K562 (cell line): Measurements from ENCODE around the gene EMD. TPM values are rescaled to one million over a fixed set of nuclear protein-coding genes. Genes with fewer than 3 reads are reported as not detected.
A peak's percentile ranks its signal among the peaks of the same experiment; 100 is the strongest.

Experiments used
- ATAC-seq: fragments of 200-7000 bp; cut with Tn5 transposase; 3 replicates; pipeline ENCODE4 v1.9.1; 2020; ENCODE audit warnings: moderate library complexity
- BruUV-seq: library from RNA; stranded (reverse); fragments of 400-500 nt; replicated peaks from 2 replicates; lab custom pipeline; 2021; lab: Mats Ljungman, UMichigan
- CTCF ChIA-PET: fragments of 300-600 bp; formaldehyde crosslinking; extraction: SDS; loops from one replicate; lab custom pipeline; 2021; ENCODE audit warnings: low intra/inter-chr PET ratio; lab: Yijun Ruan, JAX
- POLR2A ChIA-PET: fragments of 300-600, 350-650 bp; sonication (Branson Sonifier 250); formaldehyde crosslinking; extraction: SDS; loops from one replicate; lab custom pipeline; 2021; ENCODE audit warnings: antibody characterized with exemption, inconsistent platforms; lab: Yijun Ruan, JAX
- DNase-seq, 4 experiments: peaks; one replicate each; pipeline versions ENCODE4 v3.0.0 to v3.0.0-alpha.2; 2011 to 2018; ENCODE audit warnings: low spot score in 3 of 4, mixed read lengths in 3 of 4; ENCODE audit errors: extremely low read depth in 1 of 4
- FAIRE-seq: peaks from 2 replicates; lab custom pipeline; 2011; peaks lifted over from hg19 to GRCh38; lab: Jason Lieb, UNC
- H2AFZ ChIP-seq: 2 replicates; pipeline ENCODE4 v1.6.0; 2011; ENCODE audit warnings: low read depth, low read length, control low read depth, inconsistent platforms
- H3K27ac ChIP-seq: fragments of 200-600 bp; 3 replicates; pipeline ENCODE4 v1.8.0; 2011; ENCODE audit warnings: low read depth, mild to moderate bottlenecking, control low read depth, inconsistent platforms, low read length, moderate library complexity, mixed read lengths; ENCODE audit errors: extremely low read depth
- H3K27me3 ChIP-seq, 2 experiments: fragments of 300-600 bp in 1 of 2; 2 replicates in 1 of 2; 3 replicates in 1 of 2; pipeline versions ENCODE4 v1.6.0 to v1.8.0; 2011; ENCODE audit warnings: inconsistent platforms in 2 of 2, low read length in 2 of 2, mild to moderate bottlenecking in 1 of 2, mixed read lengths in 1 of 2, moderate library complexity in 1 of 2; ENCODE audit not compliant: control insufficient read depth in 2 of 2, insufficient read depth in 2 of 2
- H3K36me3 ChIP-seq: fragments of 300-600 bp; 3 replicates; pipeline ENCODE4 v1.8.0; 2011; ENCODE audit warnings: mild to moderate bottlenecking, low read length, inconsistent platforms; ENCODE audit not compliant: control insufficient read depth, insufficient read depth
- H3K4me1 ChIP-seq, 2 experiments: fragments of 200-600 bp in 1 of 2; replicated peaks in 1 of 2; 2 replicates in 1 of 2; 3 replicates in 1 of 2; pipeline versions ENCODE4 v1.5.1 to v1.8.0; 2011; ENCODE audit warnings: inconsistent platforms in 2 of 2, low read length in 2 of 2, mild to moderate bottlenecking in 1 of 2, mixed read lengths in 1 of 2, moderate library complexity in 1 of 2; ENCODE audit not compliant: control insufficient read depth in 2 of 2, insufficient read depth in 2 of 2
- H3K4me2 ChIP-seq: 2 replicates; pipeline ENCODE4 v1.6.1; 2011; ENCODE audit warnings: low read length, control low read depth, inconsistent platforms, mixed read lengths; ENCODE audit not compliant: insufficient read depth
- H3K4me3 ChIP-seq: fragments of 200-600 bp; sonication (generic), shearing (Covaris generic); 2 replicates; pipeline ENCODE4 v1.5.1; 2016; ENCODE audit warnings: control low read depth, inconsistent platforms
- H3K79me2 ChIP-seq: fragments of 200-600 bp; 3 replicates; pipeline ENCODE4 v1.8.0; 2011; ENCODE audit warnings: low read length, inconsistent platforms; ENCODE audit not compliant: control insufficient read depth, insufficient read depth
- H3K9ac ChIP-seq, 2 experiments: 2 replicates each; pipeline versions ENCODE4 v1.6.0 to v1.6.1; 2011; ENCODE audit warnings: low read depth in 2 of 2, low read length in 2 of 2, control low read depth in 1 of 2, inconsistent platforms in 1 of 2, mild to moderate bottlenecking in 1 of 2, mixed read lengths in 1 of 2; ENCODE audit not compliant: insufficient read depth in 1 of 2
- H3K9me1 ChIP-seq: one replicate; pipeline ENCODE4 v1.6.0; 2011; ENCODE audit warnings: inconsistent platforms, mild to moderate bottlenecking, low read length, moderate library complexity; ENCODE audit not compliant: control insufficient read depth, insufficient read depth
- H3K9me3 ChIP-seq: replicated peaks from 2 replicates; pipeline ENCODE4 v1.5.1; 2011; ENCODE audit warnings: low read depth, low read length, inconsistent platforms; ENCODE audit not compliant: control insufficient read depth, insufficient read depth
- H4K20me1 ChIP-seq: replicated peaks from 2 replicates; pipeline ENCODE4 v1.6.1; 2011; ENCODE audit warnings: low read length, inconsistent platforms, mixed read lengths; ENCODE audit not compliant: control insufficient read depth, insufficient read depth
- HDAC3 ChIP-seq: fragments of 450-650 bp; IDR thresholded peaks from 2 replicates; pipeline ENCODE4 v1.6.1; 2018; ENCODE audit warnings: borderline replicate concordance, mild to moderate bottlenecking, moderate library complexity; ENCODE audit not compliant: partially characterized antibody
- POLR2G ChIP-seq: fragments of 200-400 bp; formaldehyde crosslinking; IDR thresholded peaks from 2 replicates; pipeline ENCODE4 v1.6.1; 2017; ENCODE audit warnings: low read depth, mild to moderate bottlenecking, antibody characterized with exemption, low read length, moderate library complexity
- RBFOX2 ChIP-seq: fragments of 200-400 bp; formaldehyde crosslinking; IDR thresholded peaks from 2 replicates; pipeline ENCODE4 v1.6.1; 2017; ENCODE audit warnings: low read depth, mild to moderate bottlenecking, low read length, moderate library complexity
- ZBTB26 ChIP-seq: fragments of 450-650 bp; formaldehyde crosslinking; IDR thresholded peaks from 2 replicates; pipeline ENCODE4 v1.4.0; 2022; ENCODE audit warnings: missing genetic modification characterization
- WGBS: fragments of 100-300 bp; shearing (Covaris generic); methylation state at CpG from one replicate; pipeline ENCODE4 v1.1.6; 2016; ENCODE audit warnings: low coverage, mixed read lengths; ENCODE audit not compliant: insufficient coverage; ENCODE audit errors: missing lambda C conversion rate; 5-methylcytosine and 5-hydroxymethylcytosine counted together
- in situ Hi-C: fragments of 300-500 bp; cut with MboI; formaldehyde crosslinking; loops from 4 replicates; pipeline ENCODE4 v1.15.0; 2018; ENCODE audit warnings: inconsistent platforms, mixed read lengths
- intact Hi-C: fragments of 100-400 bp; cut with micrococcal nuclease; formaldehyde crosslinking; loops from 2 replicates; pipeline ENCODE4 v1.14.2; 2022
- polyA plus RNA-seq, 8 experiments: library from polyadenylated mRNA; depleted of rRNA in 4 of 8; stranded (reverse) in 5 of 8; unstranded in 3 of 8; fragments of >200 nt; fragmentation: Nextera tagmentation in 2 of 8; fragmentation: Illumina TruSeq in 1 of 8; extraction: Ambion mirVana in 2 of 8; extraction: Trizol in 1 of 8; gene quantifications; 2 replicates each; pipeline versions ENCODE4 v1.2.1 to v1.2.3, GENCODE V29; 2011 to 2014; ENCODE audit warnings: inconsistent platforms in 1 of 8, missing spikeins in 1 of 8
- total RNA-seq, 7 experiments: library from RNA; depleted of rRNA in 6 of 7; stranded (reverse); fragments of >200 nt in 6 of 7; fragmentation: Illumina TruSeq in 2 of 7; extraction: Trizol in 2 of 7; gene quantifications; 2 replicates each; pipeline versions ENCODE4 v1.2.1 to v1.2.3, GENCODE V29; 2011 to 2021; ENCODE audit warnings: low replicate concordance in 1 of 7

EMD gene
- total and polyA plus RNA-seq, 9 of the 15 experiments (the other 6 are each of a cell fraction or from before 2014, with no cell fraction given) = 2.3 to 206 (median 61.9) TPM

- CTCF ChIA-PET = no interaction called here
- H3K4me2 ChIP-seq = no peak overlapping the region
- H2AFZ ChIP-seq = no peak overlapping the region
- intact Hi-C loops (no loop called here), in situ Hi-C loops (no loop called here)
- DNase-seq (no peak), FAIRE-seq (no peak), ATAC-seq (no peak)
- H4K20me1 ChIP-seq = peaks cover 13% of the 10 kb centered on the region
- H3K27me3 ChIP-seq = no peaks in the 10 kb centered on the region
- no peak overlapping the region; a peak in 1 of 4 replicates for H3K9ac ChIP-seq
- peaks cover 3 to 51% of the 10 kb centered on the region in 2 experiments; a peak in 3 of 5 replicates for H3K4me1 ChIP-seq
- TF ChIP-seq RBFOX2 (peak; percentile 53), ZBTB26 (no peak), POLR2G (peak; percentile 60)
- H3K36me3 ChIP-seq = peaks cover 89% of the 10 kb centered on the region; the same call in 2 of the 3 replicates
- WGBS = 89% methylated on average over 12 of the region's 14 CpGs
- BruUV-seq = no TSS peak
- POLR2A ChIA-PET = no interaction called here
- no peaks in the 10 kb centered on the region for H3K79me2 ChIP-seq
- no peak overlapping the region for H3K27ac ChIP-seq
- no peaks in the 10 kb centered on the region for H3K9me1 ChIP-seq
- no peak overlapping the region for H3K4me3 ChIP-seq
- no peaks in the 10 kb centered on the region for H3K9me3 ChIP-seq
Observed at GRCh38 chrX:154352012-154352401, 27.1 kb upstream of the EMD start.

GRCh38 chrX:154352466-154352865, 26.6 kb upstream of the EMD start:
- peaks cover 13% of the 10 kb centered on the region for H4K20me1 ChIP-seq
- in situ Hi-C loops = no loop called here
- no peaks in the 10 kb centered on the region for H3K79me2 ChIP-seq
- DNase-seq (no peak), ATAC-seq (no peak), FAIRE-seq (no peak)
- H3K36me3 ChIP-seq = peaks cover 94% of the 10 kb centered on the region; the same call in 2 of the 3 replicates
- no peak overlapping the region for H3K4me2 ChIP-seq
- no peaks in the 10 kb centered on the region for H3K9me1 ChIP-seq
- H3K27ac ChIP-seq = no peak overlapping the region
- no TSS peak for BruUV-seq
- no peak overlapping the region for H2AFZ ChIP-seq
- WGBS = 94% methylated on average over 6 of the region's 13 CpGs
- no peaks in the 10 kb centered on the region for H3K9me3 ChIP-seq
- H3K9ac ChIP-seq = no peak overlapping the region; a peak in 1 of 4 replicates
- ChIA-PET POLR2A (no interaction called here), CTCF (no interaction called here)
- intact Hi-C loops = no loop called here
- peak; percentile 32 for TF ChIP-seq RBFOX2
- TF ChIP-seq HDAC3 = no peak
- H3K4me3 ChIP-seq = no peak overlapping the region
- H3K4me1 ChIP-seq = peaks cover 0 to 51% of the 10 kb centered on the region in 2 experiments; a peak in 2 of 5 replicates
- no peaks in the 10 kb centered on the region for H3K27me3 ChIP-seq
